Activated T-helper 9 cell treated with anti-CD3 and anti-CD28 coated beads, Interleukin-2, amount 50 U/mL, for 16 hours (primary cell): ENCODE measurements around the gene SLC16A10.
"Not testable (repeated sequence)": the region's sequence is repeated elsewhere in the genome, so short reads cannot be mapped to it uniquely, and the experiment has no call there.

Experiments
- DNase-seq: peaks from one replicate; pipeline ENCODE4 v3.0.0-alpha.2; 2020; ENCODE audit warnings: low read depth

The SLC16A10 gene

GRCh38 chr6:111132669-111133068 lies 45.4 kb downstream of the SLC16A10 start:
- DNase-seq = not testable (repeated sequence)

GRCh38 chr6:111134236-111134869 lies 47.0 kb downstream of the SLC16A10 start:
- not testable (repeated sequence) for DNase-seq

- DNase-seq = not testable (repeated sequence)
Observed at GRCh38 chr6:111137489-111138093, 50.3 kb downstream of the SLC16A10 start.

- no peak for DNase-seq
Observed at GRCh38 chr6:111147440-111147839, 60.1 kb downstream of the SLC16A10 start.

- no peak for DNase-seq
Observed at GRCh38 chr6:111148110-111148509, 60.8 kb downstream of the SLC16A10 start.

GRCh38 chr6:111150577-111150976 lies 63.3 kb downstream of the SLC16A10 start:
- no peak for DNase-seq

- no peak for DNase-seq
Observed at GRCh38 chr6:111154981-111155380, 67.7 kb downstream of the SLC16A10 start.

GRCh38 chr6:111157412-111157811 lies 70.1 kb downstream of the SLC16A10 start:
- no peak for DNase-seq

GRCh38 chr6:111159633-111160032 lies 72.3 kb downstream of the SLC16A10 start:
- DNase-seq = no peak

- no peak for DNase-seq
Observed at GRCh38 chr6:111161650-111162049, 74.3 kb downstream of the SLC16A10 start.

- no peak for DNase-seq
Observed at GRCh38 chr6:111162504-111162903, 75.2 kb downstream of the SLC16A10 start.

GRCh38 chr6:111171577-111172400 lies 84.5 kb downstream of the SLC16A10 start:
- DNase-seq = no peak

- no peak for DNase-seq
Observed at GRCh38 chr6:111172563-111172962, 85.3 kb downstream of the SLC16A10 start.

GRCh38 chr6:111173341-111173740 lies 86.0 kb downstream of the SLC16A10 start:
- no peak for DNase-seq

GRCh38 chr6:111173946-111174345 lies 86.6 kb downstream of the SLC16A10 start:
- no peak for DNase-seq

GRCh38 chr6:111175109-111175508 lies 87.8 kb downstream of the SLC16A10 start:
- DNase-seq = no peak

- DNase-seq = no peak
Observed at GRCh38 chr6:111176038-111176759, 88.9 kb downstream of the SLC16A10 start.

- no peak for DNase-seq
Observed at GRCh38 chr6:111176760-111177099, 89.4 kb downstream of the SLC16A10 start.

GRCh38 chr6:111177131-111177530 lies 89.8 kb downstream of the SLC16A10 start:
- DNase-seq = no peak

- DNase-seq = no peak
Observed at GRCh38 chr6:111183702-111184517, 96.6 kb downstream of the SLC16A10 start.

GRCh38 chr6:111184827-111185532 lies 97.7 kb downstream of the SLC16A10 start:
- no peak for DNase-seq
